GM12892 (cell line): ENCODE data around the gene ADM2.

Experiments used
- DNase-seq: peaks from one replicate; pipeline ENCODE4 v3.0.0; 2011; ENCODE audit not compliant: insufficient read length
- FAIRE-seq: peaks from 2 replicates; lab custom pipeline; 2011; peaks lifted over from hg19 to GRCh38; lab: Jason Lieb, UNC
- POLR2A ChIP-seq: IDR thresholded peaks from 2 replicates; pipeline ENCODE4 v1.6.1; 2011; ENCODE audit warnings: low read depth, low read length, control low read depth
- POLR2AphosphoS5 ChIP-seq: IDR thresholded peaks from 2 replicates; pipeline ENCODE4 v1.6.1; 2011; ENCODE audit warnings: low read depth, low read length, control low read depth
- TAF1 ChIP-seq: IDR thresholded peaks from 2 replicates; pipeline ENCODE4 v1.6.1; 2011; ENCODE audit warnings: low read depth, mild to moderate bottlenecking, control low read depth, low read length, borderline replicate concordance

The ADM2 gene

DNA sequence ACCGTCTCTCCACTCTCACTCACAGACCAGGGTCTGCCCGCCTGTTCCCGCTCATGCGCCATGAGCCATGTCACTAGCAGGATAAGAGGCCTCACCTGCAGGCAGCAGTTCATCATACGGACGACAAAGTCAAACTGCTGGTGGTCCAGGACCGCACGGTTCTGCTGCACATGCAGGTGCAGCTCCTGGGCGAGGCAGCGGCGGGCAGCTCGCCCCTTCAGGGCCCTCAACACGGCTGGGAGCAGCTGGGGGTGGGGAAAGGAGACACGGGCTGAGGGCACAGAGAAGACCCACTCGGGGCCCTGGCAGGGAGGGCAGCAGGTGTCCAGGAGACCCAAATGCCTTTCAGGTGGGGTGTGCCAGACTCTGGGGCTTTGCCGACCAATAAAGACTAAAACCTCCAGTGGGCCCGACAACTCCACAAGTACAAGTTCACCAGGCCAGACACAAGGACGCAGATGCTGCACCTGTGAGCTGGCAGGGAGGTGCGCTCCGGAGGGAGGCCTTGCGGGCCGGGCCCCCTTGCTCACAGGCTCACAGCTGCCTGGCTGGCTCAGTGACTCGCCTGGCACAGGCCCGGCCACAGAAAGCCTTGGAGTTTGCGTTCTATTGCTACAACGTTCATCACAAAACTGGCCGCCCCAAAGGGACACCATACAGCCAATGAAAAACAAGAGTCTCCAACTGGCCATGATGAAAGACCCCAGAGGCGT is 18.0 kb upstream of the ADM2 start:
- DNase-seq (no peak), FAIRE-seq (no peak)
- TF ChIP-seq POLR2A (no peak), POLR2AphosphoS5 (no peak), TAF1 (no peak)

DNA sequence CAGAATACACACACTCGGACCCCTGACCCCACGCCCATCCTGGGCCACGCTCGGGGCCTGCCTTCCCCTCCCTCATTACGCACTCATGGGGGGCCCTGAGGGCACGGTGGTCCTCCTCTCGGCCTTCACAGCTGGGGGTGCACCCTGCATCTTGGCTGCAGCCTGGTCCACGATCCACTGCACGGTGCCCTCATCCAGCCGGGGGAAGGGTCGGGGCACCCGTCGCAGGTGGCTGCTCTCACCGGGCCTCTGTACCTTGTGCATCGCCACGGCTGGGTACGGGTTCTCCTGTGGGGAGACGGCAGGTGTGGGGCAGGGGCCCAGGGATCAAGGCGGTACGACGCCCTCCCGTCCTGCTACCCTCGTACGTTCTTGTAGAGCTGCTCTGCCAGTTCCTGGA is 16.9 kb upstream of the ADM2 start:
- FAIRE-seq = no peak
- no peak for DNase-seq
- TF ChIP-seq POLR2A (no peak), POLR2AphosphoS5 (no peak), TAF1 (no peak)

DNA sequence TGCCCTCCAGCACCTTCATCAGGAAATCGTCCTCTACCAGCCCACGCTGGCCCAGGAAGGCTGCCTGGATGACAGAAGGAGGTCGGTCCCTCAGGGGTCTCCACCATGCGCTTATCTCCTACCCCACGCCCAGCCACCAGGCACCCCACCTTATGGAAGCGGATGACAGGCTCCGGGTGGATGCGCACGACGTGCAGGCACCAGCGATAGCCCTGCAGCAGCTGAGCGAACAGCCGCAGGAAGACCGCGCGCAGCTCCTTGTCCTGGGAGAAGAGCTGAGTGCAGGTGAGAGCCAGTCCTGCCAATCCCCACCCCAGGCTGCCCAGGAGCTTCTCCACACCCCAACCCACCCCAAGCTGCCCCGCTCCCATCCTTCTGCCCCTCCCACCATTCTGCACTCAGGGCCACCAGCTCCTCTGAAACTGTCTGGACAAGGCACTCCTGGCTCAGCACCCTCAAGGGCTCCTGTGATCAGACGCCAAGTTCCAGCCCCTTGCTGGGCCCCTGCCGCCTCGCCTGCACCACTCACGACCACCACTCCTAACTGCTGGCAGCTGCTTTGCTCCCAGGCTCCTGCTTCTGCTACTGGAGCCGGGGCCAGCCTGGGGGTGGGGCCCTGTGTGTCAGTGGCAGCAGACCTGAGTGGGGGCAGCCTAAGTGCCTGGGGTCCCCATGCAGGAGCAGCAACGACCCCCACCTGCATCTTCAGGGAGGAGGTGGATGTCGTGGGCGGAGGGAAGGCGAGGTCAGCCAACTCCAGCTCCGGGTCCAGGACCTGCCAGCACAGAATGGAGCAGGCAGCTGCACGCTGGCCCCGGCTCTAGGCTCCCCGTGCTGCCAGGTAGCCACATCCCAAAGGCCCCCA is 16.0 kb upstream of the ADM2 start:
- no peak for FAIRE-seq
- no peak for DNase-seq
- no peak for TF ChIP-seq TAF1
- no peak for TF ChIP-seq POLR2AphosphoS5
- TF ChIP-seq POLR2A = no peak

DNA sequence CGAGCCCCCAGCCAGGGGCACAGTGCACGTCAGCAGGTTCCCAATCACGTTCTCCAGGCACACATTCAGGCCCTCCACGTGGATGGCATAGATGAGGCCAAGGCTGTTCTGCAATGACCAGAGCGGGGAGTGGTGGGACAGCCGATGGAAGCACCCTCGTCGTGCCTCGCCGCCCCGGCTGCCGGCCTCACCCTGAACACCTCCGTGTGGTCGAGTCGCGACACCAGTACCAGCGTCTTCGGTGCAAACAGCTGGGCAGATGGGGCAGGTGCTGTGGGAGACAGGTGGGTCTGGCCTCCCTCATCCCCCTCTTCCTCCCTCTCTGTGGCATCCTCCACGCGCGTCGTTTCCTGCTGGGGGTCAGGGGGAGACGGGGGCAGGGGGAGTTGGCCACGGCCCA is 14.0 kb upstream of the ADM2 start:
- DNase-seq (no peak), FAIRE-seq (no peak)
- TF ChIP-seq TAF1 (no peak), POLR2A (no peak), POLR2AphosphoS5 (no peak)

DNA sequence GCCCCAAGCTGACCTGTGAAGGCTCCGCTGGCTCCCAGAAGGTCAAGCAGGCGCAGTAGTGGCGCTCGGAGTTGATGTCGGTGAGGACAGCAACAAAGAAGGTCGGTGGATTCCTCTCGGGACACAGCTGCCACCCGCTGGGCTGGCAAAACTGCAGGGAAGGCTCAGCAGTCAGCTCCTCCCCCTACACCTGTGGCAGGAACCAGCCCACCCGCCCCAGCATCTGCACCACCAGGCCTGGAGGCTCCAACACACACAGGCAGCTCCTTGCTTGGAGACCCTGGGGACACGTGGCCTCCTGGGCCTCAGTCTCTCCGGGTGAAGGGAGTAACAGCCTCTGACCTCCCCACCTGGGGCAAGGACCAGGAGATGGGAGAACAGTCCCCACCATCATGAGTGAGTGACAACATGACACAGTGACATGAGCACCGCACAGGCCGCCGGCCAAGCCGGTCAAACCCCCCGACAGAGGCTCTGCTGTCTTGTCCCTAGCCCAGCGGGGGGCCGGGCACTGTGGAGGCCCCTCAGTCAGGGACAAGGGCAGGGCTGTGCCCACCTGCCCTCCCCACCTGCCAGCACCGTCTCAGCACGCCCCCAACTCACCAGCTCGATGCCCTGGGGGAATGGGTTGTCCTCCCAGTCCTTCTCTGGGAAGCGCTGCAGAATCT is 13.4 kb upstream of the ADM2 start:
- FAIRE-seq (no peak), DNase-seq (no peak)
- TF ChIP-seq POLR2AphosphoS5 = no peak

DNA sequence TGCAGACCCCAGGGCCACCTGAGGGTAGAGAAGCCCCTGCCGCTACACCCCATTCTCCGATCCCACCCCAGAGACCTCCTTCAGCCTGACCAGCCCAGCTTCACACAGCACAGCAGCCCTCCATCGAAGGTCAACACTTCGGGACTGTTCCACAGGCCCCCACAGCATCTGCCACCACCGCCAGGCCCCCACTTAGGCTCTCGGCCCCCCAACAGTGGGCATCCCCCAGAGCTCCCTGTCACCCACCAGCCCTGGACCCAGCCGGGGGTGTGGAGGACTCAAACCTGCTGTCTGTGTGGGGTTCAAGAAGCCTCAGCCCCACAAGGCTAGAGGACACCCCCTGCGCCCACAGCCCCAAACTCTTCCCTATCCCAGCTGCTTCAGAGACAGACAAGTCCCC is 12.7 kb upstream of the ADM2 start:
- FAIRE-seq (no peak), DNase-seq (no peak)
- TF ChIP-seq POLR2AphosphoS5 (no peak), TAF1 (no peak), POLR2A (no peak)

DNA sequence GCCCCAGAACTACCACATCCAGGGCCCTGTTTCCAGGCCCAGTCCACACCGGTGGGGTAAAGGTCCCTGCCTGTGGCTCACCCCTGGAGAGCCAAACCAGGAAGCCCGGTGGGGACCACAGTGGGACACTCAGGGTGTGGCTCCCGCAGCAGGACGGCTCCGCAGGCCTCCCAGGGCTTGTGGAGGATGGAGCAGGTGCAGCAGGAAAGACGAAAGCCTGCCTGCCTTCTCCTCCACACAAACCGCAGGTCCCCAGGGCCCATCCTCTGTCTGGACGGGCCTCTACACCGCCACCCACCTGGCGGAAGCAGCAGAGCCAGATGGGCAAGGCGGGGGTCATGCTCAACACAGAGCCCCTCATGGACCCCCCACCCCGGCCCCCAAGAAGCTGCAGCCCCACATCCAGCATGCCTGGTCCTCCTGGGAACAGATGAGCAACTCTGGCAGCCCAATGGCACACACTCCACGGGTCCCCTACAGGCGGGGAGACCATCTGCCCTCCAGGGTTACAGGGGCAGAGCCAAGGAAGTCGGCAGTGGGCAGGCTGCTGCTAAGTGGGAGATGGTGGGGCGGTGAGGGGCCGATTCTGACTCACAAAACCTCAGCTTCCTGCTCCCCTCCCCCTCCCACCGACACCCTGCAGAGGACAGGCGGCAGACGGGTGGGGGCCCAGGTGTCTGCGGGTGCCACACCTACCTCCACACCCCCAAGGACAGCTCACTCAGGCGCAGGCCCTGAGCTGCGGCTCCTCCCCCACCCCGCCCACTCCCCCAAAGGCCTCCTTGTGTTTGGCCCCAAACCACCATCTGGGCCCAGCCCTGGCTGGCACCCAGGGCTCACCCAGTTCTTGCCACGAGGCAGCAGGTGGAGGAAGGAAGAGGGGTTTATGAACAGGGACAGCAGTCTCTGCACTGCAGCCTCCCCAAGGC is 11.7 kb upstream of the ADM2 start:
- peak; percentile 93 for DNase-seq
- peak; percentile 99 for FAIRE-seq
- TF ChIP-seq TAF1 = no peak
- TF ChIP-seq POLR2A = peak; percentile 44; the same call in 1 of the 2 replicates
- peak; percentile 50 for TF ChIP-seq POLR2AphosphoS5

DNA sequence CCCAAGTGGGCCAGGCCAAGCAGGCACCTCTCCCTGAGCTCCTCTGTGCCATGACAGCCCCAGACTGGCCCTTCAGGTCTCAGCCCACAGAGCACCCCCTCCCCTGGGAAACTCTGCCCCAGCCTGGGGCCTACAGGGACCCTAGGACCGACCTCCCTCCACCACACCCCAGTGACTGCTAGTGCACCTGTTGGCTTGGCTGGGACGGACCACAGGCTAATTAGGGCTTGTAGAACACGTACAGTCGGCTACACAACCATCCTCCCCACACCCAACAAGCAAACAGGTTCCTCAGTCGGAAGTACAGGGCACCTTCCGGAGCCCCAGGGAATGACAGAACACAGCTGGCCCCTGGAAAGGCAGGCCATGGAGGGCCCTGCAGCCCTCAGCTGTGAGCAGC is 10.9 kb upstream of the ADM2 start:
- DNase-seq (no peak), FAIRE-seq (no peak)
- TF ChIP-seq POLR2A (no peak), POLR2AphosphoS5 (no peak), TAF1 (no peak)

DNA sequence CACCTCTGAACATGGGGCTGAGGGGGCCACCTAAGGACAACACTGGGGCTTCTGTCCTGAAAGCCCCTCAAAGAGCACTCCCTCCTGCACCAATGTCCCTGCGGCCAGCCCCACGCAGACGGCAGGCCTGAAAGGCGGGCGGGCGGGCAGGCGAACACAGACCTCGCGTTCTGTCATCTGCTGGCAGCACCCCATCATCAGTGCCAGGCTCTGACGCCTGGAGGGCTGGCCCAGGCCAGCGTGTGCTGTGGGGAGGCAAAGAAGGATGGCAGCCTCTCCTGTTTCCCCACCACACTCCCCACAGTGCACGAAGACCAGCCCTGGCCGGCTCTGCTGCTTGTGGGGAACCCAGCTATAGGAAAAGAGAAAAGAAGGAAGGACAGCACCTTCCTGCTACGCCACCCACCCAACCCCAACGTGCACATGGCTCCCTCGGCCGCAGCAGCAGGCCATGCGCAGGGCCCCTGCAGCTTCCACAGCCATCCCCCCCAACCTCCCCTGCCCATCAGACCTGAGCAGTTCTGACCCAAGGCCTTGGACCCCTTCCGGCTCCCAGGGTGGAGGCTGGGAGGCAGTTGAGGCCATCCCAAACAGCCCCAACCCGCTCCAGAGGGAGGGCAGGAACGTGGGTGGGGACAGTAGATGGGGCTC is 10.0 kb upstream of the ADM2 start:
- no peak for TF ChIP-seq POLR2AphosphoS5
- no peak for TF ChIP-seq TAF1
- no peak for TF ChIP-seq POLR2A
- DNase-seq = no peak
- no peak for FAIRE-seq

DNA sequence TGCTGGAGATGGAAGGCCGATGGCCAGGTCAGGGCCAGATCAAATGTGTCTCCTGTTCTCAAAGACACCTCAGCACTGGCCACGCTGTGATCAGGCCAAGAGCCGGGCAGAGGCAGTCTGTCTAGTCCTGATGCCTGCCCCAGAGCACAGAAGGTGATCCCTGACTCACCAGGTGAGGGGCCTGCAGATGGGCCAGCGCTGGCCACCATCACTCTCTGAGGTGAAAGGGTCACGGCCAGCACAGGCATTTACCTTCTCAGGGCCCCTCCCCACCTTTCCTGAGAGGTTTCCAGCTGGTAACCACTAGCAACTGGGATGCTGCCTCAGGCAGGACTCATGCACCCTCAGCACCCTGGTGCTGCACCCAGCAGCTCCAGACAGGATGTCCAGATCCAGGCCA is 9.4 kb upstream of the ADM2 start:
- TF ChIP-seq TAF1 = no peak
- TF ChIP-seq POLR2A = no peak
- no peak for TF ChIP-seq POLR2AphosphoS5
- FAIRE-seq = no peak
- DNase-seq = no peak

DNA sequence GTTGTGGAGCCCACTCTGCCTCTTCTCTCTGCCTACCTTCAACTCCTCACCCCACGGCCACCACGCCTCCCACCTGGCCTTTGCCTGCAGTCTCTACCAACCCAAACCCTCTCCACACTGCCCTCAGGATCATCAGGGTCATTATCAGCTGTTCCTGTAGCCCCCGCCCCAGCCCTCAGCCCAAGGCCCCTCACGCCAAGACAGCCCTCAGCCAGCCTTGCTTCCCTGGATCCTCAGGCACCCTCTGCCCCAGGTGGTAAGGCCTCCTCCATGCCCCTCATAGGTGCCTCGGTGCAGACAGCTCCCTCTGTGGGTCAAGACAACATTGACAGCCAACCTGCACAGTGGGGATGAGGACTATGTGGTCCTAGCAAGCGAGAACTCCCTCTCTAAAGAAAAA is 8.3 kb upstream of the ADM2 start:
- FAIRE-seq (peak; percentile 87), DNase-seq (no peak)
- TF ChIP-seq TAF1 = no peak
- TF ChIP-seq POLR2AphosphoS5 = no peak
- TF ChIP-seq POLR2A = no peak
